HG03432 (cell line): Measurements from ENCODE around the gene TMEM116.
"Not testable (repeated sequence)": the region's sequence is repeated elsewhere in the genome, so short reads cannot be mapped to it uniquely, and the experiment has no call there.

Experiments used
- ATAC-seq: cut with Tn5 transposase; IDR thresholded peaks from one replicate; pipeline ENCODE4 v1.9.1; 2021; ENCODE audit warnings: mild to moderate bottlenecking, moderate library complexity; ENCODE audit not compliant: unreplicated experiment

TMEM116 gene

GRCh38 chr12:111980598-111980997 lies 32.4 kb downstream of the TMEM116 start:
- no peak for ATAC-seq

- ATAC-seq, result no peak
These were observed 34.4 kb downstream of the TMEM116 start for GRCh38 chr12:111978545-111978944.

DNA sequence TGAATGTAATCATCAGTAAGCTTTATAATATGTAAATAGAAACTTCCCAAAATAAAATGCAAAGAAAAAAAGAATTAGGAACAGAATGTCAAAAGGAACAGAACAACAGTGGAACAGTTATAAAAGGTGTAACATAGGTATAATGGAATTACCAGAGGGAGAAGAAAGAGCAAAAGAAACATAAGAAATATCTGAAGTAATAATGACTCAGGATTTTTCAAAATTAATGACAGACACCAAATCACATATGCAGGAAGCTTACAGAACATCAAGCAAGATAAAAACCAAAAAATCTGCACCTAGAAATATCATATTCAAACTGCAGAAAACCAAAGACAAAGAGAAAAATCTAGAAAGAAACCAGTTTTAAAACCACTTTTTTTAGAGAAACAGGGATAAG lies 36.1 kb downstream of the TMEM116 start:
- no peak for ATAC-seq

DNA sequence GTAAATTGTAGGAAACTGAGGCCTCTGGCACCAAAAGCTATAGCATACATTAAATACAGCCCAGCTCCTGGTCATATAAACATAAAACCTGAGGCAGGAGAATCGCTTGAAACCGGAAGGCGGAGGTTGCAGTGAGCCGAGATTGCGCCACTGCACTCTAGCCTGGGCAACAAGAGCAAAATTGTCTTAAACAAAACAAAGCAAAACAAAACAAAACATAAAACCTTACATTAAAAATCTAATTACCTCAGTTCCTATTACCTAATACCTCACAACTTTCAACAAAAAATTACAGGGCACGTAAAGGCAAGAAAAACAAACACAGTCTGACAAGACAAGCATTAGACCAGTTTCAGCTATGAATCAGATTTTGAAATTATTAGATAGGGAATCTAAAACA lies 36.7 kb downstream of the TMEM116 start:
- no peak for ATAC-seq

- no peak for ATAC-seq
These were observed 37.6 kb downstream of the TMEM116 start for GRCh38 chr12:111975161-111975931.

DNA sequence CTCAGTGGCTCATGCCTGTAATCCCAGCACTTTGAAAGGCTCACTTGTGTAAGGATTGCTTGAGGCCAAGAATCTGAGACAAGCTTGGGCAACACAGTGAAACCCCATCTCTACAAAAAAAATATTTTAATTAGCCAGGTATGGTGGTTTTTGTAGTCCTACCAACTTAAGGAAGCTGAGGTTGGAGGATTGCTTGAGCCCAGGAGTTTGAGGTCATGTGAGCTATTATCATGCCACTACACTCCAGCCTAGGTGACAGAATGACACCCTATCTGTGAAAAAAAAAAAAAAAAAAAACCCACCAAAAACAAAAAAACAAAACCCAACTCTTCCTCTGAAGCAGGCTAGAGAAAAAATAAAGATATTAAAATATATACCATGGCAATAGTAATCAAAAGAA lies 41.2 kb downstream of the TMEM116 start:
- no peak for ATAC-seq

DNA sequence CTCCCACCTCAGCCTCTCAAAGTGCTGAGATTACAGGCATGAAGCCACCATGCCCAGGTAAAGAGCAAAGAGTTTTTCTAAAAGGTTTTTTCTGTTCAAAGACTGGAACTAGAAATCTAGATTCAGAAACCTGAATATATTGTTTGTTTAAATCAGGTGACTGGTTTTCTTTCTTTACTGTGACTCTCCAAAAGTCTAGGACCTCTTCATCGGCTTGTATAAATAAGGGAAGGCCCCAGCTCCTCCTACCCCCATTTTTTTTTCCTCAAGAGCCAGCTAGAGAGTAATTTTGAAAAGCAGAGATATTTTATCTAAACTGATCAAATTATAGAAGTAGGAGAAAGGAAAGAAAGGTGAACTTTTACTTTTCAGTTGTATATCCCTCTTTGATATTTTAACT lies 48.0 kb downstream of the TMEM116 start:
- no peak for ATAC-seq

GRCh38 chr12:111959518-111959917 lies 53.4 kb downstream of the TMEM116 start:
- ATAC-seq, result not testable (repeated sequence)

DNA sequence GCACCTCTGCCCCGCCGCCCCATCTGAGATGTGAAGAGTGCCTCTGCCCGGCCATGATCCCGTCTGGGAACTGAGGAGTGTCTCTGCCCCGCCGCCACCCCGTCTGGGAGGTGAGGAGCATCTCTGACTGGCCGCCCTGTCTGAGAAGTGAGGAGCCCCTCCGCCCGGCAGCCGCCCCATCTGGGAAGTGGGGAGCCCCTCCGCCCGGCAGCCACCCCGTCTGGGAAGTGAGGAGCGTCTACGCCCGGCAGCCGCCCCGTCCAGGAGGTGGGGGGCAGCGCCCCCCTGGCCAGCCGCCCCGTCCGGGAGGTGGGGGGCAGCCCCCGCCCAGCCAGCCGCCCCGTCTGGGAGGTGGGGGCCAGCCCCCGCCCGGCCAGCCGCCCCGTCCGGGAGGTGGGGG lies 55.7 kb downstream of the TMEM116 start:
- not testable (repeated sequence) for ATAC-seq

- no peak for ATAC-seq
These were observed 58.0 kb downstream of the TMEM116 start for GRCh38 chr12:111954969-111955368.

DNA sequence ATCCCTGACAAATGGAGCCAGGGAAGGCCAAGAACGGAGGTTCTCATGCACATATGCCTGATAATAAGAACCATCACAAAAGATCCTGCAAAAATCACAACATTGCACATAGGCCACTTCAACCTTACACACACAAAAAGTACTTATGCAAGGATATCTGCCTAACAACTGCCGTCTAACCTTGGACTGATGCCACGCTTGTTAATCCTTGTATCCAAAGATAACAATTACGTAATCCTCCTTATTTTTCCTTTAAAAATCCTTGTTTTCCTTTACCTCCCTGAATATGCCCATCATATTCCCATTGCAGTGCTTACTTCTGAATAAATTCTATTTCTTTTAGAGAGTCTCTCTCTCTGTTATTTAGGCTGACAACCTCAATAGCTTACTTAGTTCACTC lies 59.5 kb downstream of the TMEM116 start:
- no peak for ATAC-seq

GRCh38 chr12:111952084-111952787 lies 60.7 kb downstream of the TMEM116 start:
- ATAC-seq, result not testable (repeated sequence)

DNA sequence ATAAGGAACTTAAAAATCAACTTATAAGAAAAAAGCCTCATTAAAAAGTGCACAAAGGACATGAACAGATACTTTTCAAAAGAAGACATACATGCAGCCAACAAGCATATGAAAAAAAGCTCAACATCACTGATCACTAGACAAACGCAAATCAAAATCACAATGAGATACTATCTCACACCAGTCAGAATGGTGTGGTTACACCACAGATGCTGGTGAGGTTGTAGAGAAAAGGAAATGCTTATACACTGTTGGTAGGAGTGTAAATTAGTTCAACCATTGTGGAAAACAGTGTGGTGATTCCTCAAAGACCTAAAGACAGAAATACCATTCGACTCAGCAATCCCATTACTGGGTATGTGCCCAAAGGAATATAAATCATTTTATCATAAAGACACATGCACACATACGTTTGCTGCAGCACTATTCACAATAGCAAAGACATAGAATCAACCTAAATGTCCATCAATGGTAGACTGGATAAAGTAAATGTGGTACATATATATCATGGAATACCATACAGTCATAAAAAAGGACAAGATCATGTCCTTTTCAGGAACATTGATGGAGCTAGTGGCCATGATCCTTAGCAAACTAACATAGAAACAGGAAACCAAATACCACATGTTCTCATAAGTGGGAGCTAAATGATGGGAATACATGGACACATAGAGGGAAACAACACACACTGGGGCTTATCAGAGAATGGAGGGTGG lies 61.8 kb downstream of the TMEM116 start:
- ATAC-seq, result not testable (repeated sequence)

DNA sequence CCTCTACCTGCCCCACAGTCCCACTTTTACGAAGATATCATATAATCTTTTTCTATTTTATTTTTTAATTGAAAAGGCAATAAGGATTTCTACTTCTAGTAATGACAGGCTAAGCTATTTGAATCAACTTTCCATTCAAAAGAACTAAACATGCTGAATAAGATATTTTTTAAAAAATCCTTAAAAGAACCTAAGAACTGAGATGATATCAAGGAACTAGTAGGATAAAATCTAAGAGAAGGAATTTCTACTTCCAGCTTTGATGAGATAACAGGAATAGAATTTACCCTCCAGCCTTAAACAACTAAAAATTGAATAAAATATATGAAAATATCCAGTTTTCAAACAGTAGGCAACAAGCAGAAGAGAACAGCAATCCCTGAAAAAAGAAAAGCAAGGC lies 69.0 kb downstream of the TMEM116 start:
- no peak for ATAC-seq

DNA sequence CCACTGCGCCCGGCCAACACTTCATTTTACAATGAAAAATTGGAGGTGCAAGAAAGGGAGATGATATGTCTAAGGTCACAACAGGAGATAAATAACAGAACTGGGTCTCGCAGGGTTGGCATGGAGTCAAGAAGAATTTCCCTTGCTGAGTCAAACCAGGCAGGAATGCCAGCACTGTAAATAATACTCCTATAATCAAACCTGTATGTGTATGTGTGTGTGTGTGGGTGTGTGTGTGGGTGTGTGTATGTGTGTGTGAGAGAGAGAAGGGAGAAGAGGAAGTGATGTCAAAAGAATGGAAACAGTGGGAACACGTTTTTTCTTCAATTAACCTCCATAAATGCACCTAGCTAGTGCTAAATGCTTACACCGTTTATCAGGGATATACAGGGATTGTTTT lies 70.4 kb downstream of the TMEM116 start:
- ATAC-seq, result no peak

GRCh38 chr12:111937429-111937828 lies 75.5 kb downstream of the TMEM116 start:
- ATAC-seq, result no peak

GRCh38 chr12:111936869-111937268 lies 76.1 kb downstream of the TMEM116 start:
- no peak for ATAC-seq

DNA sequence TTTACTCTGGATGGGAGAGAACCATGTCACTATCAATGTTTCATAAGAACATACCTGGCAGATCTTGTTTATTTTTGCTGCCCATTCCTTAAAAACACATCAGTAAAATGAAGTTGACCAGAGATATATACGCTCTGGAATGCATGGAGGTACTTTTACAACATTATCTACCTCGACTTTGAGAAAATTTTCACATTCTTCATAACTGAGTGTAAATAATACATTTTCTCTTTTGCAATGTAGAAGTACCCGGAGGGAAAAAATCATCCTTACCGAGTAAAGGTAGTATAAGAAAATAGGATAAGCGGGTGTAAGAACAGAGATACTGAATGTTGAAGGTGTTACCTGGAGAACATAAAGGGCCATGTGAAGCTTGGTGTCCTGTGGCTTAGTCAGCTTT lies 80.7 kb downstream of the TMEM116 start:
- ATAC-seq, result no peak

GRCh38 chr12:111927346-111927745 lies 85.6 kb downstream of the TMEM116 start:
- no peak for ATAC-seq

GRCh38 chr12:111926631-111927030 lies 86.3 kb downstream of the TMEM116 start:
- ATAC-seq, result no peak

GRCh38 chr12:111925171-111925570 lies 87.8 kb downstream of the TMEM116 start:
- ATAC-seq, result no peak

DNA sequence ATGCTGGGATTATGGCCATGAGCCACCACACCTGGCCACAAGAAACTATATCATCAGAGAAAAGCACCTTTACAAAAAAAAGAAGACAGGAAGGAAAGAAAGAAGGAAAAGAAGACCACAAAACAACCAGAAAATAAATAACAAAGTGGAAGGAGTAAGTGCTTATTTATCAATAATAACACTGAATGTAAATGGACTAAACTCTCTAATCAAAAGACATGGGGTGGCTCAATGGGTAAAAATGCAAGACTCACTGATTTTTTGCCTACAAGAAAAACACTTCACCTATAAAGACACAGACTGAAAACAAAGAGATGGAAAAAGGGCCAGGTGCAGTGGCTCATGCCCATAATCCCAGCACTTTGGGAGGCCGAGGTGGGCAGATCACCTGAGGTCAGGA lies 105.2 kb downstream of the TMEM116 start:
- no peak for ATAC-seq
